GM18868 (cell line): ENCODE measurements around the gene NACC2.

Experiments used
- ATAC-seq: cut with Tn5 transposase; IDR thresholded peaks from one replicate; pipeline ENCODE4 v1.9.1; 2021; ENCODE audit warnings: mild to moderate bottlenecking, moderate library complexity; ENCODE audit not compliant: unreplicated experiment

NACC2 gene

GRCh38 chr9:136015656-136016571 lies 79.2 kb downstream of the NACC2 start:
- no peak for ATAC-seq

GRCh38 chr9:136014924-136015633 lies 80.0 kb downstream of the NACC2 start:
- ATAC-seq, result no peak

- ATAC-seq, result no peak
Observed at GRCh38 chr9:136014147-136014923, 80.8 kb downstream of the NACC2 start.

GRCh38 chr9:136013524-136014034 lies 81.5 kb downstream of the NACC2 start:
- no peak for ATAC-seq

GRCh38 chr9:136013116-136013515 lies 82.0 kb downstream of the NACC2 start:
- no peak for ATAC-seq

GRCh38 chr9:136012651-136013050 lies 82.4 kb downstream of the NACC2 start:
- no peak for ATAC-seq

- no peak for ATAC-seq
Observed at GRCh38 chr9:136011703-136012496, 83.2 kb downstream of the NACC2 start.

- ATAC-seq, result no peak
Observed at GRCh38 chr9:136011376-136011702, 83.8 kb downstream of the NACC2 start.

- ATAC-seq, result no peak
Observed at GRCh38 chr9:136010615-136011361, 84.3 kb downstream of the NACC2 start.

GRCh38 chr9:136010176-136010575 lies 84.9 kb downstream of the NACC2 start:
- ATAC-seq, result no peak

GRCh38 chr9:136009516-136009915 lies 85.6 kb downstream of the NACC2 start:
- no peak for ATAC-seq

- no peak for ATAC-seq
Observed at GRCh38 chr9:136008693-136008997, 86.4 kb downstream of the NACC2 start.

- no peak for ATAC-seq
Observed at GRCh38 chr9:136007934-136008692, 87.0 kb downstream of the NACC2 start.

GRCh38 chr9:136007276-136007933 lies 87.7 kb downstream of the NACC2 start:
- no peak for ATAC-seq

GRCh38 chr9:136006169-136006568 lies 88.9 kb downstream of the NACC2 start:
- ATAC-seq, result no peak

GRCh38 chr9:136004712-136005111 lies 90.4 kb downstream of the NACC2 start:
- no peak for ATAC-seq

- ATAC-seq, result no peak
Observed at GRCh38 chr9:136004219-136004618, 90.9 kb downstream of the NACC2 start.

- no peak for ATAC-seq
Observed at GRCh38 chr9:136003411-136004218, 91.5 kb downstream of the NACC2 start.
